GM19239 (cell line): ENCODE measurements around the gene IPO7.
"Not testable (repeated sequence)": the region's sequence is repeated elsewhere in the genome, so short reads cannot be mapped to it uniquely, and the experiment has no call there.

Experiments
- DNase-seq: peaks from one replicate; pipeline ENCODE4 v3.0.0; 2011; ENCODE audit warnings: low spot score; ENCODE audit not compliant: insufficient read length
- FAIRE-seq: peaks from 2 replicates; lab custom pipeline; 2011; peaks lifted over from hg19 to GRCh38; lab: Jason Lieb, UNC

IPO7 gene

DNA sequence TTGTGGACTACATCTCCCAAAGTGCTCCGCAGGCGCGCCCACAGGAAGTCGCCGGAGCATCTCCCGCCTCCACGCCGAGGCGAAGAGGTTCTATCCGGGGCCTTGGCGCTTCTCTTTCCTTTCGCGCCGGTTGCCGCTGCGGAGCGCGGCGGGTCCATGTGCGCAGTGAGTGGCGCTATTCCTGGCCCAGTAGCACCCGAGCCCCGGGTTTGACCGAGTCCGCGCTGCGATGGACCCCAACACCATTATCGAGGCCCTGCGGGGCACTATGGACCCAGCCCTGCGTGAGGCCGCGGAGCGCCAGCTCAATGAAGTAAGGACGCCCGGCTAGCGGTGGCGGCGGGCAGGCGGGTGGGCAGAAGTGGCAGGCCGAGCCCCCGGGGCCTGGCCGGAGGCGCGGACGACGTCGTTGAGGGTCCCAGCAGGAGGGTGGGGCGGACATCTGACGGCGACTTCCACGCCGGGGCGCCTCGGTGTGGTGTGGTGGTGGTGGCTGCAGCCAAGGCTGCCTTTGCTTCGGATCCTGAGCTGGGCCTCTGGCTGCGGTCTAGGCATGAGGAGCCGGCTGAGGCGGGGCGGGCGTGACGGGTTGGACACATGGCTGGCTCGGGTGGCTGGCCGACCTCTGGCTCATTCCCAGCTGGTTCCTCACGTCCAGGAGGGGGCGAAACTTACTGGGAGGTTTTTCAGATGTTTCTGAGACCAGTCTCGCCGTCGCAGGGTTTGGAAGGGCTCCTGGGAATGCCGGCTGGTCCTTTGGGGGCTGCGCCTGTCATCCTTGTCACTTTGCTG lies at the start of gene IPO7:
Gene IPO7 (plus strand): TSS at position 118 of the 792 bp plus-strand sequence. CDS start 112 bp downstream, at position 230.
- DNase-seq: peak; percentile 90
- FAIRE-seq: peak; percentile 94

- DNase-seq: no peak
- no peak for FAIRE-seq
Observed at GRCh38 chr11:9341638-9342178, 42.7 kb upstream of the IPO7 start.

GRCh38 chr11:9344061-9344680 lies 40.3 kb upstream of the IPO7 start:
- DNase-seq (no peak), FAIRE-seq (no peak)

- no peak for FAIRE-seq
- DNase-seq: no peak
Observed at GRCh38 chr11:9347100-9347499, 37.4 kb upstream of the IPO7 start.

GRCh38 chr11:9347779-9348178 lies 36.7 kb upstream of the IPO7 start:
- not testable (repeated sequence) for FAIRE-seq, DNase-seq

DNA sequence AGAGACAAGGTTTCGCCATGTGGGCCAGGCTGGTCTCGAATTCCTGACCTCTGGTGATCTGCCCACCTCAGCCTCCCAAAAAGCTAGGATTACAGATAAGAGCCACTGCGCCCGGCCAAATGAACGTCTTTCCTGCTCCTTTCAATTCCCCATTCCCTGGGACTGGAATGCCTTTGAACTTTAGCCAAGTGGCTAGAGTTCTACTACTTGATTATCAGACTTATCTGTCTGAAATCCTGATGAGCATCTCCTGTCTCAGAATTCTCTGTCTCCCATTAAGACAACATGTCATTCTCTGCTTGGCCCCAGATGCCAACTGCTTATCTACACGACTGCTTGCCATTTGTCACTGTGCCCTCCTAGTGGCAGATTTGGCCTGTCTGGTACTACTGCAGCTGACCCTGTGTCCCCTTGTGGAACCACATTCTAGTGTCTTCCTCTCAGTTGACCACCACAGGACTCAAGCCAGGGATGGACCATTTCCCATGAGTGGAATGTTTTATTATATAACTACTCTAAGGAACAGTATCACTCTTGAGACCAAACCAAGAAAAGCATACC lies 33.1 kb upstream of the IPO7 start:
- DNase-seq (no peak), FAIRE-seq (no peak)

- no peak for DNase-seq
- FAIRE-seq: no peak
Observed at GRCh38 chr11:9357041-9357440, 27.4 kb upstream of the IPO7 start.

- not testable (repeated sequence) for FAIRE-seq, DNase-seq
Observed at GRCh38 chr11:9360862-9361622, 23.4 kb upstream of the IPO7 start.

DNA sequence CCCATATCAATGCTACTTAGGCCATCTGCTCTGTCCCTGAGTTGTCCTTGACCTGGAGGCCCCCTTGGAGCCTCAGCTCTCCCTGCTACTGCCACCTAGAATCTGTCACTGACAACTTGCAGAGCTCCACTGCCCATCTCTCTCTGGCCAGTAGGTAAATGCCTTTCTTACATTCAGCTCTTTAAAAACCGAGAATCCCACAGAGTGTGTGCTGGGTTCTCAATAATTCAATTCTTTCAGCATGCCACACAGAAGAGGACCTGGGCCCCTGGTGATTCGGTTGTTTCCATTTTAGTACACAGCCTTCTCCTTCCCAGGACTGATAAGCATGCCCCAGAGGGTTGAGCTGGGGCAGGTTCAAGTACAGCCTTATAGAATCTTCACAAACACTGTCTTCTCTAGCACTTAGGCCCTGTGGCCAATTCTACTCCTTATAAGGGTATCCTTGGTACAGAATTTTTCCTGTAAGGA lies 22.0 kb upstream of the IPO7 start:
- FAIRE-seq (no peak), DNase-seq (no peak)

DNA sequence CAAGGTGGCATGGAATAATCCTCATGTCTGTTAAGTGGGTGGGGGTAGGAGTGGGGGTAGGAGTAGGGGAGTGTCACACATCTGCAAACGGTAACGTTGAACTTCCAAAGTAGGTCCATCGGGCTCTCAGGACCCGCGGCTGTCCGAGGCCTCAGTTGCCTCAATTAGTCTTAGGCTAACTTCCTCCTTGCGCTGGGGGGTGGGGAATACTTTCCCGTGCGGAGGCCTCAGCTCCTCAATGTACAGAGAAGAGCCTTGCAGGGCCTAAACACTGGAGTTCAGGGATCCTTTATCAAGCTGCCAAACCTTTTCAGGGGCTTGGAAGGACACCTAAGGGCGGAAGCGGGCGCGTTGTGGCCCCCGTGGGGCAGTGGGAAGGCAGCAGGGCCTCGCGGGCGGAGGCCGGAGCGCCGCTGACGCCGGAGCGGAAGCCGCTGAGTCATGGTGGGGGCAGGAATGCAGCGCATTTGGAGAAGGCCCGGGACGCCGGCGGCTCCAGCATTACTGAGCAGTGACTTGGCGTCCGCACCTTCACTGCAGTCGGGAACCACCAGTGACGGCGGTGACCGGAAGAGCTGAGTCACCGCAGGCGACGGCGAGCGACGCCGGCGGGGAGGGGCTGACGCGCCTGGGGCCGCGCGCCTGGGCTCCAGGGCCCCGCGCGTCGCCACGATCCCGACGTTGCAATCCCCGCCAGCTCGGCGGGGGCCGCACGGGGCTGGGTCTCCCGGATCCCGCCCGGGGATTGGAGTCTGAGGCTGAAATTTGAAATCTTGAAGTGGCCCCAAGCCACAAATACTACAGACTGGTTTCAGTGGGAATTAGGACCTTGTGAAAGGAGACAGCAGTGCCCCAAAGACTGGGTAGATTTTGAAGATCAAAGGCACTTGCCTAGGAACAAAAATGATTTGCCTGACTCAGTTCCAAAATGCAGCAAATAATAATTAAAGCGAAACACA lies 20.2 kb upstream of the IPO7 start:
- DNase-seq (peak; percentile 81), FAIRE-seq (peak; percentile 49)

DNA sequence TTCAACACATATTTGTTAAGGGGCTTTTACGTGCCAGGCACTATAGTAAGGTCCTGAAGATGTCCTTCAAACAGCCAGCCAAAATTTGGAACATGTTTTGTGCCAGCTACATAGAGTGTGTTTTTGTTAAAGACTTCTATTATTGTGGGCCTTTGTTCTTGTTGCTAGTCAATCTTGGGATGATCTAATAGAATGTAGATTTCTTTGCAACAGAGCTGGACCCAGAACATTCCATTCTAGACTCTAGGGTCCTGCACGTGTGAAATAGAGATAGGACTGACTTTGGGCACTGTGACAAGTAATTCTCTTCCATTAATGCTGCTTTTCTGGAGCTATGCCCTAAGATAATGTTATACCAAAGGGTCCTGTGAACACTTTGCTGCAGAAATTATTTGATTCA lies 16.9 kb upstream of the IPO7 start:
- DNase-seq: no peak
- FAIRE-seq: no peak

DNA sequence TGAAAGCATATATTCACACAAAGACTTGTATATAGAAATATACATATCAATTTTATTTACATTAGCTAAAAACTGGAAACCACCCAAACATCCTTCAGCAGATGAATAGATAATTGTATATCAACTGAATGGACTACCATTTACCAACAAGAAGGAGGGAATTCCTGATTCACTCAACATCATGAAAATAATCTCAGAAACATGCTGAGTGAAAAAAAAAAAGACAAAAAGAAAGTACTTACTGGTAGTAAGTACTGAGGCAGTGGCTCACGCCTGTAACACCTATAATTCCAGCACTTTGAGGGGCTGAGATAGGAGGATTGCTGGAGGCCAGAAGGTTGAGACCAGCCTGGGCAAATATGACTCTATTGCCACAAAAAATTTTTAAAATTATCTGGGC lies 7.4 kb upstream of the IPO7 start:
- DNase-seq (no peak), FAIRE-seq (no peak)

DNA sequence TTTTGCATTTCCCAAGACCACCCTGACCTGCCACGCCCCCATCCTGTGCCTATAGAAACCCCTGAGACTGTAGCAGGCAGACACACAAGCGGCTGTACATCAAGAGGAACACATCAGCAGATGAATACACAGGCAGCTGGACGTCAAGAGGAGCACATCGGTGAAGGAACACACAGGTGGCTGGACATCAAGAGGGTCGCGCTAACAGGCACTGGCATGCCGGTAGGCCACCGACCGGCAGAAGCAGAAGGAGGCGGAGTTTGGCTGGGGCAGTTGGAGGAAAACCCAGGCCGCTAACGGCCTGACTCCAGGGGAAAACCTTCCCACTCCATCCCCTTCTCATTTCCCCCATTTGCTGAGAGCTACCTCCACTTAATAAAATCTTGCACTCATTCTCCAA lies 5.4 kb upstream of the IPO7 start:
- DNase-seq (no peak), FAIRE-seq (no peak)

GRCh38 chr11:9380773-9381172 lies 3.7 kb upstream of the IPO7 start:
- FAIRE-seq (no peak), DNase-seq (no peak)

- no peak for DNase-seq
- peak; percentile 48 for FAIRE-seq
Observed at GRCh38 chr11:9385327-9385899, 961 bp downstream of the IPO7 start.

GRCh38 chr11:9386086-9386485 lies 1.6 kb downstream of the IPO7 start:
- no peak for DNase-seq
- FAIRE-seq: no peak

- FAIRE-seq (no peak), DNase-seq (no peak)
Observed at GRCh38 chr11:9386901-9387300, 2.4 kb downstream of the IPO7 start.

DNA sequence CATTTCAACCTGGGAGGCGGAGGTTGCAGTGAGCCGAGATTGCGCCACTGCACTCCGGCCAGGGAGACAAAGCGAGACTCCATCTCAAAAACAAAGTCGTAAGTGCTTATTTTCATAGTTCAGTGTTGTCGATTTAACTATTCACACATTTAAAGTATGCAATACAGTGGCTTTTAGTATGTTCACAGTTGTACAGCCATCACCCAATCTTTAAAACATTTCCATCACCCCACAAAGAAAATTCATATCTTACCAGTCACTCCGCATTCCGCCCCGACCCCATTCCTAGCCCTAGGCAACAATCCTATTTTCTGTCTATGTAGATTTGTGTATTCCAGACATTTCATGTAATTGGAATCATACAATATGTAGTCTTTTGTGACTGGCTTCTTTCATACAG lies 11.9 kb downstream of the IPO7 start:
- no peak for FAIRE-seq
- no peak for DNase-seq

DNA sequence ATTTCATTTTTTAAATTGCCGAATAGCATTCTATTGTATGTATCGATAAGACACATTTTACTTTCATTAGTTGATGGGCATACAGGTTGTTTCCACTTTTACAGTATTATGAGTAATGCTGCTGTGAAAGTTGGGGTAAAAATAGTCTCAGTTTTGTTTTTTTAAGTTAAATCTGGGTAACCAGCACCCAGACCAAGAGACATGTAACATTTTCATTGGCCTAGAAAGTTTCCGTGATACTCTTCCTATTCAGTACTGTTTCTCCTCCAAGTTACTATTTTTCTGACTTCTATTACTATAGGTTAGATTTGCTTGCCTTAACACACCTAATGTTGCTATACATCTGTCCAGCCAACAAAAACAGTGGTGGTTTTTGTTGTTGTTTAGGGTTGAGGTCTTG lies 12.3 kb downstream of the IPO7 start:
- peak; percentile 76 for FAIRE-seq
- DNase-seq: peak; percentile 15
